ENCODE data around the gene IFI30.

IFI30 gene

DNA sequence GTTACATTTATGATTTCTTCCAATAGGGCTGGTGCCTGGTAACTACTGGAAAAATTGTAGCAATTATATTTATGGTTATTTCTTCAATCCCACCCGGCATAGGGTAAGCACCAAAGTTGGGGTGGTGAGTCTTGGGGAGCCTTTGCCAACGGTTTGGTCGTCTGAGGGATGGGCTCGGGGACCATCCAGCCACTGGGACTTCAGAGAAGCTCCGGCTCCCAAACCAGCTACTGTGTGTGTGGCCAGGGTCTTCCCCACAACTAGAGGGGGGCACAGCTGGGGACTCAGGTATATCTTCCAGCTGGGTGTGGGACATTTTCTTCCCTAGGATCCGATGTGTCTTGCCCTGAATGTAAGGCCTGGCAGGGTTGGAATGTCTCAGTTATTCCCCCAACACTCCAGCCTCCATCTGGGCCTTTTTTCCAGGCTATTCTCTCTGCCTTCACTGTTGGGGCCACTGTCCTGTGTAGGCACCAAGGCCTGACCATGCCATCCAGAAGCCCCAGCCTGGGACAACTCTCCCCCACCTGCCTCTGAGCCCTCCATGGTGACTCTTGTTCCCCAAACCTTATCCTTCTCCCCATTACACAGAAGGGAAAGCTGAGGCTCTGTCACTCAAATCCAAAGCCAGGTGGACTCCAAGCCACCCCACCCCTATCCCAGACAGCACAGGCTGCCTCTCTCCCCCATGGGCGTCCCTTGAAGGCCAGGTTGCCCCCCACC is 1.1 kb upstream of the IFI30 start:
- no peak for DNase-seq

DNA sequence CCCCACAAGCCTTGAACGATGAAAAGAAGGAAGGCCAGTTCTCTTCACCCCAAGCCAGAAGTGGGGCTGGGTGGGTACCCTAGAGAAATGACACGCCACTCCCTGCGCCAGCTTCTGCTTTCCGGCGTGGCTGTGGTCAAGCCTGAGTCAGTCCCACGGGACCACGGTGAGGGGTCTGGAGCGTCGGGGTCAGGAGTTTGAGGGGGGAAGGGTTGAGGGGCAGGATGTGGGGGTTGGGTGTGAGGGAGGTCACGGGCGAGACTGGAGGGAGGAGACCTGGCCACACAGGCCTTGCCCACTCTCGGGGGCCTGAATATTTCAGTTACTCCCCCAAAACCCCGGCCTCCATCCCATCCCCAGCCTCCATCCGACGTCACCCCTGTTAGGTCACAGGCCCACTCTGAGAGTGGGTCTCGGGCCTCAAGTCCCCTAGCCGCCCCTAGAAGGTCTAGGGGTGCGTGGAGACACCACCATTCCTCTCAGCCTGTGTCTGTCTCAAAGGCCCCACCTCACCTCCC is 500 bp upstream of the IFI30 start:
- no peak for DNase-seq

DNA sequence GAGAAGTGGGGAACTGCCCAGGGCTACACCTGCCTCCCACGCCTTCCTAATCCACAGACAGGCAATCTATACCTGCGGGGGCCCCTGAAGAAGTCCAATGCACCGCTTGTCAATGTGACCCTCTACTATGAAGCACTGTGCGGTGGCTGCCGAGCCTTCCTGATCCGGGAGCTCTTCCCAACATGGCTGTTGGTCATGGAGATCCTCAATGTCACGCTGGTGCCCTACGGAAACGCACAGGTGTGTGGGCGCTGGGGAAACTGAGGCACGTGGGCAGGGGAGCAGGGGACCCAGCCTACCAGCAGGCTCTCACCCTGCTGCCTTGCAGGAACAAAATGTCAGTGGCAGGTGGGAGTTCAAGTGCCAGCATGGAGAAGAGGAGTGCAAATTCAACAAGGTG is 1.4 kb downstream of the IFI30 start:
- no peak for DNase-seq

DNA sequence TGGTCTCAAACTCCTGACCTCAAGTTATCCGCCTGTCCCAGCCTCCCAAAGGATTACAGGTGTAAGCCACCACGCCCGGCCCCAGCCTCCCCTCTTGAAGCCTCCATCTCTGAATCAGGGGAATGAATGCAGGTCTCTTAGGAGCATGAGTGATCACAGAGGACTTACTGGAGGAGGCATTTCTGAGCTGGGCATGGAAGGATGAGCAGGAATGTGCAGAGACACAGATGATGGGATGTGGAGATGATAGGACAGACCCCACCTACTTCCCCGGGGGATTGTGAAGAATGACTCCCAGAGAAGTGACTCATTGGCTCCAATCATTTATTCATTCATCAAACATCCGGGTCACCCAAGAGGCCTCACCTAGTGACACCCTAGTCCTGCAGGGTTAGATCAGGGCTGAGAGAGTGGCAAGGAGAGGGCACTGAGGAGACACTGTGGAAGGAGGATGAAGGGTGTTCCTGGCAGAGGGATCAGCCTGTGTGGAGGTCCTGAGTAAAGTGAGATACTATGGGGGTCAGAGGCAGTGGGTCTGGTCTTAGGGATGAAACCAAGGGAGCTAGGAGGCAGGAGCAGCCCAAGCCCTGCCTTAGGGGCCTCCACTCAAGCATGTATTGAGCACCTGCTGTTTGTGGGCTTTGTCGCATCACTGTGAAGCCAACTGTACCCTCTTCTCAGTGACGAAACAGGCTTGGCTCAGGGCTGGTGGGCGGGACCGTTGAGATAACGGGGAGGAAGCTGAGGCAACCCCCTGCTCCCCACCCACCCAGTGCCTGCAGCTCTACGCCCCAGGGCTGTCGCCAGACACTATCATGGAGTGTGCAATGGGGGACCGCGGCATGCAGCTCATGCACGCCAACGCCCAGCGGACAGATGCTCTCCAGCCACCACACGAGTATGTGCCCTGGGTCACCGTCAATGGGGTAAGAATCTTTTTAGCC is 3.0 kb downstream of the IFI30 start:
- DNase-seq: no peak

DNA sequence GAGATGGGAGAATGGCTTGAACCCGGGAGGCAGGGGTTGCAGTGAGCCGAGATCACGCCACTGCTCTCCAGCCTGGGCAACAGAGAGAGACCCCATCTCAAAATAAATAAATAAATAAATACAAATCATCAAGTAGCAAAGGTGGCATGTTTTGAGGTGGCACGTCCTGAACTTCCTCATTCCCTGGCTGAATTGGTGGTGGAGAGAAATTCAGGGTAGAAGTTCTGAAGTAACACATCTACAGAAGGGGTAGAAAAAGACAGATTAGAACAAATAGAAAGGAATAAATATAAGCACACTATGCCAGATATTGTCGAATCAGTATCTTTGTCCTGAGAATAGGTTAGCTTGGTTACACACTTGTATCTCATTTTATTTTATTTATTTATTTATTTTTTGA is 6.3 kb downstream of the IFI30 start:
- DNase-seq: no peak

DNA sequence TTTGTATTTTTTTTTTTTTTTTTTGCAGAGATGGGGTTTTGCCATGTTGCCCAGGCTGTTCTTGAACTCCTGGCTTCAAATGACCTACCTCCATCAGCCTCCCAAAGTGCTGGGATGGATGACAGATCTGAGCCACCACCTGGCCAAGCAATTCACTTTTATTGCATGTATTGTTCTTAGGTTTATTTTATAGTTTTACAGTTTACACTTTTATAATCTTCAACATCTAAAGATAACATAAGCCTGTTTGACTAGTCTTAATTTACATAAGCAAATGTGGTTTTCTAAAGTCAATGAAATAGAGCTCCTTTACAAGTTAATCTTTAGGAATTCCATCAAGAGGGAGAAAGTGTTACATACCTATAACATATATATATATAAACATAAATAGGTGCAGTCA is 9.9 kb downstream of the IFI30 start:
- DNase-seq: no peak

DNA sequence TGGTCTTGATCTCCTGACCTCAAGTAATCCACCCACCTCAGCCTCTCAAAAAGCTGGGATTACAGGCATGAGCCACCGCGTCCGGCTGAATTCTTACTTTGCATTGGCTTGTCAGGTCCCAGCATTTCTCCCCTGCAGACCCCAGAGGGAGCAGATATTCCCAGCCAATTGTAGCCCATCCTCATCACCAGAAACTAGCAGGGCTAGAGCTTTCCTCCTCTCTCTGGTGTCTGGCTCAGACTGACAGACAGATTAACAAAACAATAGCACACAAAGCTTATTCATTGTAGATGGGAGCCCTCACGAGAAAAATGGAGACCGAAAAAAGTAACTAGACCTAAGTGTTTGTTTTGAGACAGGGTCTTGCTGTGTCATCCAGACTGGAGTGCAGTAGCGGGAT is 11.9 kb downstream of the IFI30 start:
- no peak for DNase-seq

DNA sequence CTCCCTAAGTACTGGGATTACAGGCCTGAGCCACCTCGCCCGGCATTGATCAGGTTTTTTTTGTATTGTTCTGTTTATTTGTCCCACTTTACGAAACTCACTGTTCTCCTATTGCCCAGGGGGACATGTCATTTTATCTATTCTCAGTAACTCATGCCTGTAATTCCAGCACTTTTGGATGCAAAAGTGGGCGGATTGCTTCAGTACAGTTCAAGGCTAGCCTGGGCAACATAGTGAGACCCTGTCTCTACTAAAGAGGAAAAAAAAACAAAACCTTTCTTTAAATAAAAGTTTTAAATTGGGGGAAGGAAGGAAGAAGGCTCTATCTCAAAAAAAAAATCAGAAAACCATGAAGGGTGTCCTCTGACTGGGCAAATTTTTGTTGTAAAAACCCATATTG is 16.7 kb downstream of the IFI30 start:
- no peak for DNase-seq

DNA sequence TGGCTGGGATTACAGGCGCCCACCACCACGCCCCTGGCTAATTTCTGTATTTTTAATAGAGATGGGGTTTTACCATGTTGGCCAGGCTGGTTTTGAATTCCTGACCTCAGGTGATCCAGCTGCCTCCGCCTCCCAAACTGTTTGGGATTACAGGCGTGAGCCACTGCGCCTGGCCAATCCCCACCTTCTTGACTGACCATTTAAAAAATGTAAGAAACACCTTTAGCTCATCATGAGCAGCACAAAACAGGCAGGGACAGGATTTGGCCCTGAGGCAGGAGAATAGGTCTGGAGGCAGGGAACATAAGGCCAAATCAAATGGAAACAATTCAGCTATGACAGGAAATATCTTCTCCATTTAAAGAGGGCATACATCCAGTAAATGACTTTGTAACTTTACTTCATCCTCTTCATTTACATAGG is 18.0 kb downstream of the IFI30 start:
- DNase-seq: no peak

DNA sequence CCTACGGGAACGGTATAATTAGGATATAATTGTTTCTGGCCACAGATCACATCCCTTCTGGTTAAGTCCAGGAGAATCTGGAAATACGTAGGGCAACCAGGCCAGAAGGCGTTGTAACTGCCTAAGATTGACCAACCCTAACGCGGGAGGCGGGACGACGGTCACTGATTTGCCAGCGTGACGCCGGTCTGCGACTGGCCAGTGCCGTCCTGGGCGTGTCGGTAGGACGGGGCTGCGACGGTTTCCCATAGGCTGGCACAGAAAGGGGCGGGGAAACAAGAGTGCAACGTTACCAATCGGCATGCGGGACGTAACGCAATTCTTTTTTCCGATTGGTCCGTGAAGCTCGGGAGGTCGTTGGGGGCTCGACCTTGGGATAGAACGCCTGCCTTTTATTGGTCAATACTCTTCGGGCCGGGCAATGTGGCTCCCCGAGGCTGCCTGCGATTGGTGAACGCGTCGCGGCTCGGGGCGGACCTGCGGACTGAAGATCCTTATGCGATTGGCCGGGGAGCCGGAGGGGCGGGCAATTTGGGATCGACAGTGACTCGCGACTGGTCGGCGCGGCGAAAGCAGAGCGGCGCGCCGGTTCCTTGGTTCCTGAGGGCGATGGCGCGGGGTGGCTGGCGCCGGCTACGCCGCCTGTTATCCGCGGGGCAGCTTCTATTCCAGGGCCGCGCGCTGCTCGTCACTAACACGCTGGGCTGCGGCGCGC is 19.2 kb downstream of the IFI30 start, which contains the start of gene MPV17L2:
Gene MPV17L2 (plus strand): TSS at position 546 of the 715 bp plus-strand sequence. CDS start 64 bp downstream, at position 610.
- DNase-seq: peak; percentile 96

DNA sequence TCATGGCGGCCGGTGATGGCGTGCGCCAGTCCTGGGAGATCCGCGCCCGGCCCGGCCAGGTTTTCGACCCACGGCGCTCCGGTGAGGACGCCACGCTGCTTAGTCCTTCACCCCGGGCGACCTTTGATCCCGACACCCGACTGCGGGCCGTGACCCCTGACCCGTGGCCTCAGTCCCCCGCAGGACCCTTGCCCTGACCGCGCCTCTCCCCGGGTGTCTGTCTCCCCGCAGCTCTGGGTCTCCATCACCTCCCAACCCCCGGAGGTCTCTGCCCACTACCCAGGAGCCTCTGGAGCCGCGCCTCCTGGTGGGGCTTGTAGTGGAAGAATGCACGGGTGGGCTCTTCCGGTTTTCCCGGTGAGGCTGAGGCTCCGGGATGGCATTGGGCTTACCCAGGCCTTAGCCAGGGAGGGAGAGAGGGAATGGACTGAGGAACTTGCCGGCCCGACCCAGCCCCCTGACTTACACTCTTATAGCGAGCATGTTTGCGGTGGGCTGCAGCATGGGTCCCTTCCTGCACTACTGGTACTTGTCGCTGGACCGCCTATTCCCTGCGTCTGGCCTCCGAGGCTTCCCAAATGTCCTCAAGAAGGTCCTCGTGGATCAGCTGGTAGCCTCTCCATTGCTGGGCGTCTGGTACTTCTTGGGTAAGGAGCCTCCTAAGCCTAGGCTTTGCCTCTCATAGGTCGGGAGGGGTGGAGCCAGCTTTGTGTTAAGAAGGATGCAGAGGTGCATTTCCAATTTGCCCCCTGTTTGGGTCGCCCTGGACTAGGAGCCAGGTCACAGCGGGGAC is 20.0 kb downstream of the IFI30 start:
- DNase-seq: no peak

DNA sequence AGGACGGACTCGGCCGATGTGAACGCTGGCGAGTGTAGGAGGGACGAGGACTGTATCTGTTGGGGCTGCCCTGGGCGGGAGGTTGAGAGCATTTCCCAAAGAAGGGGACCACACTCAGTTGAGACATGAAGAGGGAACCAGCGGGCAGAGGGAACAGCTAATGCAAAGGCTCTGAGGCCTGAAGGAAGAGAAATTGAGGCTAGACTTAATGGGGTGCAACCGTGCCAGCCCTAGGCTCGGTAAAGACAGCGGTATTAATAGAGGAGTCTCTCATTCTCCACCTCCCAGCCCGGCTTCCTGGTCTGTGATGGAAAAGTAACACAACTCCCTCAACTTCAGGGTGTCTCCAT is 20.5 kb downstream of the IFI30 start:
- DNase-seq: no peak

DNA sequence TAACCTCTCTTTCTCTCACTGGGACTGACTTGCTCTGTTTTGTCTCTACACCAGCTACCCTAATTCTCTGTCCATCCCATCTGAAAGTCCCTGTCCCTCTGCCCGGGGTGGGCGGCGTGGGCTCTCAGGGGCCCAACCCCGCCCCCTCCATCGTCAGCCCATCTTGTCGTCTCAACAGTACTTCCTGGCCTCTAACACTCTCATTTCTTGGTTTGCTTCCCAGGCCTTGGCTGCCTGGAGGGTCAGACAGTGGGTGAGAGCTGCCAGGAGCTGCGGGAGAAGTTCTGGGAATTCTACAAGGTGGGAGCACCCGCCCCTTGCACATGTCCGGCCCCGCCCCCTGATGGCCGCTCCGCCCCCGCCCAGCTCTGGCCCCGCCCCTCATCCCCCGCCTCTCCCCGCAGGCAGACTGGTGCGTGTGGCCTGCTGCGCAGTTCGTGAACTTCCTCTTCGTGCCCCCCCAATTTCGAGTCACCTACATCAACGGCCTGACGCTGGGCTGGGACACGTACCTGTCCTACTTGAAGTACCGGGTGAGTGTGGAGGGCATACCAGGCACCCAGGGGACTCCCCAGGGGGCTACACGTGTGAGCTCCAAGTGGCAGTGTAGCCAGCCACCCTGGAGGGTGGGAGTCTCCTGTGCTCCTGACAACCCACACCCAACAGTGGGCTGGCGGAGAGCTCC is 21.1 kb downstream of the IFI30 start:
- DNase-seq: no peak

DNA sequence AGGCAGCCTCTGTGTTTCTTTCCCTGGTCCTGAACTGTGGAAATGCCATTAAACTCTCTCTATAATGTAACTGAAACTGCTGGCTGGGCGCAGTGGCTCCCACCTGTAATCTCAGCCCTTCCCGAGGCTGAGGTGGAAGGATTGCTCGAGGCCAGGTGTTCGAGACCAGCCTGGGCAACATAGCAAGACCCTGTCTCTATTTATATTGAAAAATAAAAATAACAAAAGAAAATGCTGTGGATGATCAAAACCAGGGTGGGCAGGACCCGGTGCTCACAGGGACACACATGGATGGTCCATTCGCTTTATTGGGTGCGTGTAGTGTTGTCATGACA is 22.9 kb downstream of the IFI30 start:
- no peak for DNase-seq

DNA sequence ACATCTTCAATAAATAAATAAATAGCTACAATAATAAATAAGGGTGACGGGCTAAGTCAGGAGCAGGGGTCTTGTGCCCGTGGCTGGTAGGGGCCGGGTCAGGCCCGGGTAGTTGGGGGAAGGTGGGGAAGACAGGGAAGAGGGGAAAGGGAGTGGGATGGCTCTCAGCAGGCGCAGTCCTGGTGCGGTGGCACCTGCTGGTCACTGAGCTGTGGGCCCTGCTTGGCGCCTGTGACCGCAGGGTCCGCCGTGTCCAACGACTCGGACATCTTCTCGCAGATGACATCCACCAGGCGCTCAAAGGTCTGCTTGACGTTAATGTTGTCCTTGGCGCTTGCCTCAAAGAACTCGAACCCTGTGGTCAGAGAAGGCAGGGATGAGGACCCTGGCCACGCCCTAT is 23.7 kb downstream of the IFI30 start:
- DNase-seq: no peak

DNA sequence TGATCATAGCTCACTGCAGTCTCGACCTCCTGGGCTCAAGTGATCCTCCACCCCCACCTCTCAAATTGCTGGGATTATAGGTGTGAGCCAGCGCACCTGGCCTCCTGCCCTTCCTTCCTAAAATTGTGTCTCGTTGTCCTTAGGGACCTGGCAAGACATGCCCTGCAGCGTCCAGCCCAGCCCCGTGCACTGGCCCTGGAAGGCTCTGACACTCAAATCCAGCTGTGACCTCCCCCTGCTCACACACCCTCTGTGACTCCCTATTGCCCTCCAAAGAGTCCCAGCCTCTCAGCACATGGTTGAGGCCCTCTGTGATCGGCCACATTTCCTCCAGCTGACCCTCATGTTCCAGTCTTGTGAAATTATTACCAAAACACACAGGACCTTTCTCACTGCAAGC is 24.3 kb downstream of the IFI30 start:
- no peak for DNase-seq

DNA sequence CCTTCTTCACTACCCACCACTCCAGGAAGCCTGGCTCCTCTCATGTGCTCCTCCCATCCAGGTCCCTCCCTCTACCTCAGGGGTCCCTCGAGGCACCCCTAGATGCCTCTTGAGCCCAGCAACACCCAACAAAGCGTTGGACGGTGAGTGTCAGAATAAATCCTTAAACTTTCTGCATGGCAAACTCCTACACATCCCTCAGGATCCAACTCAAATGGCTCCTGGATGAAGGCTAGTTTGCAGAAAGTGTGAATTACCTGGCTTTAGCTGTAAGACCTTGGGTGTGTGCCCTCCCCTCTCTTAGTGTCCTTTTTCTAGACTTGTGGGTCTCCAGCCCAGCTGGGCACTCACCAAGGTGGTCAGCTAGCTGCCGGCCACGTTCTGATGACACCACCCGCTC is 24.8 kb downstream of the IFI30 start:
- no peak for DNase-seq

DNA sequence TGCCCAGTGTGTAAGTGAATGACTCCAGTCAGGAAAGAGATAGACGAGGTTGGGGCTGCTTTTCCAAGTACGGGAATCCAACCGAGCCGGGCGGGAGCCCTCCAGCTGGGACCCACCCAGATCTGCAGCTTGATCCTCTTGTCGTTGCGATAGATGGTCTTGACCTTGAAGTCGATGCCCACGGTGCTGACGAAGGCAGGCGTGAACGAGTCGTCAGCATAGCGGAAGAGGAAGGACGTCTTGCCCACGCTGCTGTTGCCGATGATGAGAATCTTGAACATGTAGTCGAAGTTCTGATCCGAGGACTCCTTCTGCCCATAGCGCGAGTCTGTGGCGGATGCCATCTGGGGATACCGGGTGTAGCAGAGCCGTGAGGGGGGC is 28.8 kb downstream of the IFI30 start:
- no peak for DNase-seq

DNA sequence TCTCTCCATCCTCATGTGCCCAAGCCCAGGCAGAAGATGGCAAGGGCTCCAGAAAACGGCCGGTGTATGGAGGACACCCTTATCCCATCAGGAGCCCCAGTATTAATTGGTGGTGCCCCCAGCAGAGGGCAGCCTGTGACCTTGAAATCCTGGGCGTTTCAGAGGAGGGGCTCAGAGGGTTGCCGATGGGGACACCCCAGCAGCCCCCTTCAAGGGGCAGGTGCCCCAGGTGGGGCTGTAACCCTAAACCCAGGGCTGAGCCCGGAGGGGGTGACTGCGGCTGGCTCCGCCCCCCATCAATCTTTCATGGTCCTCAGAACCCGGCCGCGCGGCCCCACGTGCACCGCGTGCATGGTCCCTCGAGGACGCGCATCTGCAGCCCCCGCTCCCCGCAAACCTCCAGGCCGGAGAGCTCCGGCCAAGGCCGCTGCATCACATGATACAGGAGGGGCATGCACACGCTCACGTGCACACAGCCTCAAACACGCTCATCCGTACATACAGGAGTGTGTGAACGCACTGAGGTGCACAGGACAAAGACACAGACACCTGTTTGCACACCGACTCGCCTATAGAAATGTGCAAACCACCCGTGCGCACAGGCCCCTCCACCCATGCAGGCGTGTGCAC is 29.3 kb downstream of the IFI30 start:
- DNase-seq: no peak

DNA sequence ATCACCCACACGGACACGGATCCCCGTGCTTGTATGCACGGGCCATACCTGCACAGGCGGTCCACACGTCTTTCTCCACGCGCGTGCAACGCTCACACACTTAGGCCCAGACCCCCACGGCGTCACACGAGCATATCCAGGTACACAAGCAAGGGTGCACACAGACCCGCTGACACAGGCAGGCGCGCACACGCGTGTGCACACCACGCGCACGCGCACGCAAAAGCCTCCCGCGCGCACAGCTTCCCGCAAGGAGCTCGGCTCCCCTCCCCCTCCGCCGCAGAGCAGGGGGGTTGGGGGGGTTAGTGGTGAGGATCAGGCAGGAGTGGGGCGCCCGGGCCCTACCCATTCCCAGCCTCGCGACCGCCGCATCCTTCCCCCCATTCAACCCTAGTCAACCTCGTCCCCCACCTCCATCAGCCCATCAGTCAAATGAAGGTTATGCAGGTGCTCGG is 29.8 kb downstream of the IFI30 start:
- no peak for DNase-seq

DNA sequence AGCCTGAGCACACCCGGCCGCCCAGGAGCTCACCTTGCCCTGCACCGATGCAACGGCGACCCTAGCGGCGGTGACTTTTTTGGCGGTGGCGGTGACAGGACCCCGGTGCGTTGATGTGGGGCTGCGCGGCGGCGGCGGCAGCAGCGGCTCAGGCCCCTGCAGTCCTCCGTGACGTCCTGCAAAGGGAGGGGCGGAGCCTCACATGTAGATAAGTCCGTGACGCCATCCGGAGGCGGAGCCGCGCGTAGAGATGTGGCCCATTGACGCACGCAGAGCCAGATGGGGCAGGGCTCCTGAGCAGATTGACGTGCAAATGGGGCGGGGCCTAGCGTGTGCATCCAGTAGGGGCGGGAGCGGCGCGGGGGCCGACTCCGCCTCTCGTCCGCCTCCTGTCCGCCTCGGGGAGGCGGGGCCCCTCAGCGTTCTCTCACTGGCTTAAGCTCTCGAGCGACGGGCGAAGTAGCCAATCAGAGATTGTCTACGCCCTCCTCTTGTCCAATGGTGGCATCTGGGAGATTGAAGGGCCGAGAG is 30.3 kb downstream of the IFI30 start, which contains the start of gene RAB3A:
Gene RAB3A (minus strand): TSS at position 180 of the 531 bp plus-strand sequence. CDS start 1,302 bp downstream, outside the sequence.
- peak; percentile 98 for DNase-seq
